GM18861 (cell line): ENCODE data around the gene KLHL33.
"Not testable (repeated sequence)": the region's sequence is repeated elsewhere in the genome, so short reads cannot be mapped to it uniquely, and the experiment has no call there.

ENCODE experiments used
- ATAC-seq: cut with Tn5 transposase; IDR thresholded peaks from one replicate; pipeline ENCODE4 v1.9.1; 2021; ENCODE audit not compliant: unreplicated experiment

Gene KLHL33

DNA sequence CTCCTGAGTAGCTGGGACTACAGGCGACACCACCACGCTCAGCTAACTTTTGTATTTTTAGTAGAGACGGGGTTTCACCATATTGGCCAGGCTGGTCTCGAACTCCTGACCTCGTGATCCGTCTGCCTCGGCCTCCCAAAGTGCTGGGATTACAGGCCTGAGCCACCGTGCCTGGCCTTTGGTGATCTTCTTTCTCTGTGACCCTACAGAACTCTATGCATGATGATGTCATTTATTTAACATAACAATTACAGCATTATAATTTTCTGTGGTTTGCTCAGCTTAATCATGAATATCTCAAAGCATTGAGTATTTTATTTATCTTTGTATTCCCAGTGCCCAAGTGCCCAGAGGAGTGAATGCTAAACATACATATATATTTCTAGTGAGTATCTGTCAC is 16.9 kb upstream of the KLHL33 start:
- not testable (repeated sequence) for ATAC-seq

DNA sequence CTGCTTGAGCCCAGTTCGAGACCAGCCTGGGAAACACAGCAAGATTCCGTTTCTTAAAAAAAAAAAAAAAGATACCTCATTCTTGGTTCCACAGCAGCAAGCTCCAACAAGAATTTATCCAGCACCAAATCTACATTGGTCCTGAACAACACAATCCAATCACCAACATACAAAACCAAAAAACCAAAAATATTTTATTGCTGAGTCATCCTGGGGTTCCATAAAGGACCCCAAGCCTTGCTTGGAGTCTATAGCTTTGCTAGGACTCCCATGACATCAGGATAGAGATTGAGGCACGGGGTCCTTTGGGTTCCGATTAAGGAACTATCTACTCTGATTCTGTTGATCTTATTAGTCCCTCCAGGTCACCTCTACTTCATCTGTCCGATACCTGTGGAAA is 10.9 kb upstream of the KLHL33 start:
- ATAC-seq: no peak

DNA sequence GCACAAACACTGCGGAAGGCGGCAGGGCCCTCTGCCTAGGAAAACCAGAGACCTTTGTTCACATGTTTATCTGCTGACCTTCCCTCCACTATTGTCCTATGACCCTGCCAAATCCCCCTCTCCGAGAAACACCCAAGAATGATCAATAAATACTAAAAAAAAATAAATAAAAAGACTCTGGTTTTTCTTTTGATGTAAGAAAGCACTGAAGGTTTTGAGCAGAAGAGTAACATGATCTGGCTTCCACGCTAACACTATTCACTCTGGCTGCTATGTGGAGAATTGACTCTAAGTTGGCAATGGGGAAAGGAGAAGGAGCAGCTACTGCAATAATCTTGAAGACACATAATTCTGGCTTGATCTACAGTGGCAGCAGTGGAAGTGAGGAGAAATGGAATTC is 7.7 kb upstream of the KLHL33 start:
- not testable (repeated sequence) for ATAC-seq

DNA sequence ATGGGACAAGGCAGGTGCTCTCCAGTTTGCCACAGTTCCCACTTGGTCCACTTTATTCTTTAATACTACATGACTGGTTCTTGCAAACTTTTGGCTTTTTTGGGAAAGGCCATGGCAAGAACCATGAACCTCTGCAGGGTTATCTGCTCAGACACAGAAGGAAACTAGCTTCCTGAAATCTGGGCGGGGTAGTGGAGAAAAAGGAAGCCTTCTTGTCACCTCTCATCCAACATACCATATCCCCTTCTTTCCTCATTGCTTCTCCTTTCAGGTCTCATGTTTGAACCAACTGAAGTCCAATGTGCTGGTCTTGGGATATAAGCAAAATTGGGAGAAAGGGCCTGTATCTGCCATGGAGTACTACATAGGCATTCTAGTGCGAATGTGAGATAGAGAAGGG is 5.5 kb upstream of the KLHL33 start:
- ATAC-seq: no peak

DNA sequence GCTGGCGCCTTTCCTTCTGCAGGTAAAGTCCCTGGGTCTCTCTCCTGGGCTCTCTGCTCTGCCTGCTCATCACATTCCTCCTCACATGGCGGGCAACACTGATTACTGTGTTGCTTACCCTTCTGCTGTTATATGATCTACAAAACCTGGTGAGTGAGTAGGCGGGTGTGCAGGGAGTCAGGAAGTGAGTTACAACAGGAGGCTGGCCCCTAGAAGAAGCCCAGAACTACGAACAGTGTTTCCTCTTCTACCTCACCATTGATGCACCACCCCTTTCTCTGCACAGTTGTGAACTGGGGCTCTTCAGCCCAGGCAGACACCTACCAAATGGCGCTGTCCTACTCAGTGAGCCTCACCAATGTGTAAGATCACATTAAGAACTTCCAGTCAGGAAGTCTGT is 4.9 kb upstream of the KLHL33 start:
- peak; percentile 69 for ATAC-seq

DNA sequence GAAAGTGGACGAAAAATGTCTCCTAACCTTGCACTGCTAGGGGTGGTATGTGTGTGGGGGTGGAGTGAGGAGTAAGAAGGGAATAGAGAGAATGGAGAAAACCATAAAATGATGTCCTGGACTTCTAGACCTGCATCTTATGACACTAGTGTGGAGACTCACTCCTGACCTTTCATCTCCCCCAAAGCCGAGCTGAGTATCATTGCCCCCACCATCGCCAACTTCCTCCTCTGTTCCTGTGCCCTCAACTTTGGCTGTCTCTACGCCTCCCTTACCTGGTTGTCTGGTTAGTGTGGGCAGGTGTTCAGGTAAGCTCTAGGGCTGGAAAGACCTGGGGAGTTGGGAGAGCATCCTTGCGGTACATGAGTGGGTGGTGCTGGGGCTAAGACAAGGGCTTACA is 4.5 kb upstream of the KLHL33 start:
- no peak for ATAC-seq

DNA sequence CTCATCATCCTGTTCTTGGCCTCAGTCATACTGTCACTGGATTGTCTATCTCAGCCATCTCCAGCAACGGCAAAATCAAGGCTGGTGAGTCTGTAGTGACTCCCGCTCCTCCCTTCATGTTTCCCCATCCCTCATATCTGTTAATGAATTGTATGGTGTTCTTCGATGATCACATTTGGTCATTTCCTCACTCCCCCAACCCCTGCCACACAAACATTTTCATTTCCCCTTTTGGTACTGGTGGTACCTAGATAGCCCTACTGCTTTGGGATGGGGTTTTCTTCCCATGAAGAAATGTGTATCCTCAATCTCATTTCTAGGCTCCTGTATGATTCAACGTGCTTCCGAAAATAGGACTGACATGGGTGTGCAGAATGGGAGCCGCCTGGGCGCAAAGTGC is 2.7 kb upstream of the KLHL33 start:
- ATAC-seq: no peak

DNA sequence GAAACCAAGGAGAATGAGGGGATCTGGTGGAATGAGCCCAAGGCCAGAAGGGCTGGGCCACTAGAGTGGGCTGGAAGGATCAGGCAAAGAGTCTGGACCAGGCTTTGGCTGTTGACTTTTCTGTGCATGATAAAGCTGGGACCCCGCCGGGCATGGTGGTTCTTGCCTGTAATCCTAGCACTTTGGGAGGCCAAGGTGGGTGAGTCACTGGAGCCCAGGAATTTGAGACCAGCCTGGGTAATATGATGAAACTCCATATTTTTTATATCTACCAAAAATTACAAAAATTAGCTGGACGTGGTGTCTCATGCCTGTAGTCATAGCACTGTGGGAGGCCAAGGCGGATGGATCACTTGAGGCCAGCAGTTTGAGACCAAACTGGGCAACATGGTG is 393 bp upstream of the KLHL33 start:
- no peak for ATAC-seq

DNA sequence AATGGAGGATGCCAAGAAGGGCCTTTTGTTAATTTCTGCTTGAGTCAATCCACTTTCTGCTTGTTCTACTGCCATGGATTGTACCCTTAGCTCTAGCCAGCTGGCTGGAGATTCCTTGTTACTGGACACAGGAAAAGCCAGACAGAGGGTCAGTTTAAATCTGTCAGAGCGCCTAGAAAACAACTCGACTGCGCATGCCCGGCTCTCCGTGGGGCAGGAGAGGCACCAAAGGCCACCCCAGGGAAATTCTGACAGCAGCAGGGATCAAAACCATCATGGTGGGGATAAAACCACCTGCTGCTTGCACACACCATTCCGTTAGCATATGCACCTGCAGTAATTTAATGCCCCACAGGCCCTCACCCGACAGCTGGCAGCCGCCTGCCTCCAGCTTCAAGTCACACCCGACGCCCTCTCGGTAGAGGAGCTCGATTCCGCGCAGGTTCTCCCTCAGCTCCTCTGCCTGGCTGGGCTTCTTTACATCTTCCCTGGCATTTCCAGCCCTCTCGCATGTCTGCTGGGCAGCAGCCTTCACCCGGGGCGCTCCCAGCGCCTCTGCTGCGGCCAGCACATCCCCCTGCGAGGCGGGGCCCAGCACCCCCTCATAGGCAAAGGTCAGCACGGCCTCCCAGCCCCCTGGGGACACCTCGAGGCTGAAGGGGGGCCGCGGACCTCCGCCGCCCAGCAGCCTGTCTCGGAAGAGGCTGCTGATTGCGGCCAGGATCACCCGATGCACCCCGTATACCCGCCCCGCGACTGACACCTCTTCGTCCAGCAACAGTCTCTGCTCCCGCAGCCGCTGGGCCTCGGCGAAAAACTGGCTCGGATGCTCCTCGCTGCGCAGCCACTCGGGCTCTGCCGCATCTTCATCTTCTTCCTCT is 1.0 kb downstream of the KLHL33 start:
- ATAC-seq: no peak

DNA sequence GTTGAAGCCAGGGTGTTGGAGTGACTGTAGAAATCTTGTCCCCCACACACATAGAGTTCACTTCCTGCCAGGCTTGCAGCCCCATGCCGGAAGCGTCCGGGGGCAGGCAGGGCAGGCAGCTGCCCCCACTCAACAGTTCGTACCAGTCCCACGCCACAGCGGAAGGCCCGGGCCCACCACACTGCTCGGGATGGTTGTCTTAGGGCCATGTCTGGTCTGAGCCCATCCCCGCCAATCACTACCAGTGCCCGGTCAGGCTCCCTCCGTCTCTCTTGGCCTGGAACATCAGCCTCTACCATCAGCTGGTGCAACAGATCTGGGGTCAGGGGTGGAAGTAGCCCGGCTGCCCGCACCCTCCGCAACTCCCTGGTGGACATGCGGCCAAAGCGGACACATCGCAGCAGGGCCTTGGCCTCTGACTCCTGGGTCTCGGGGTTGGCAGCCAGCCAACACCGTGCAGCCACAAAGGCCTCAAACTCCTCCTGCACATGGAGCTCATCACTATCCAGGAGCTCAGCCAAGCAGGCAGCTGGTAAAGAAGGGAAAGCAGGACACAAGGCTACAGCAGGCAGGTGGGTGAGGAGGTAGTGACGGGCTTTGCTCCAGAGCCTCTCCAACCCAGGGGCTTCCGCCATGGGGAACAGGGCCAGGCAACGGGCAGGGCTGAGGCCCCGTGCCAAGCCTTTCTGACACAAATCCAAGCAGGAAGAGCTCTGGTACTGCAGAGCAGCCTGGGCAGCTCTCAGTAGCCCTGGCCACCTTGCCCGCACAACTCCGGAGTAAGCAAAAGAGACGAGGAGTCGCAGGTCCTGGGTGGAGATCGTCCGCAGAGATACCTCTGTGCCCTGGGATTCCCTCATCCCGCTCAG is 5.9 kb downstream of the KLHL33 start:
- no peak for ATAC-seq

DNA sequence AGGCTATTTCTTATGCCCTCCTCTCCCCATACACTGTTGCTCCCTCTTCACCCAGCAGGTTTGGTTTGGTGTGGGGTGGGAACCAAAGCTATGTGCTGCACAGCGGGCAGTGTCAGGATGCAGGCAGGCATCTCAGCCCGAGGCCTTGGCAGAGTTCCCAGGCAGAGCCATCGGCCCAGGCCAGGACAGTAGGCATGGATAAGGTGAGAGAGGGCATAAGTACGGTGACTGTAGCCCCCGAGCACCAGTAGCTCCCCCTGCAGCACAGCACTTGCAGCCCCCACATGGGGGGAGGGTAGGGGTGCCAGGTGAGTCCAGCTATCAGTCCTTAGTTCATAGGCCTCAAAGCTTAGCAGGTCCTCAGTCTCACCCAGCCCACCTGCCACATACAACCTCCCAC is 7.2 kb downstream of the KLHL33 start:
- no peak for ATAC-seq

DNA sequence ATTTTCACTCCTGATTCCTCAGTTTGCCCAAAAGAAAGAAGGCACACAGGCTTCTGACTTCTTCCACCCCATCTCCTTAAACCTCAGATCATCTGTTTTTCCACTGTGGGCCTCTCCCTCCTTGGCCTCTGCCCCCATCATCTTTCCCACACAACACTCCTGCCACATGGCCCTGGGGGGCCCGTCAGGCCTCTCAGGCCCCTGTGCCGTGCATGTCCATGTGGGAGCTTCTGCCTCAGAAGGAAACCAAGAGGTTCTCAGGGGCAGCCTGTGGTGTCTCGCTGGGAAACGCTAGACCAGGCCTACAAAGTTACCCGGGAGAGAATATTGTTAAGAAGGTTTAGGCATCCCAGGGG is 8.0 kb downstream of the KLHL33 start:
- ATAC-seq: no peak

DNA sequence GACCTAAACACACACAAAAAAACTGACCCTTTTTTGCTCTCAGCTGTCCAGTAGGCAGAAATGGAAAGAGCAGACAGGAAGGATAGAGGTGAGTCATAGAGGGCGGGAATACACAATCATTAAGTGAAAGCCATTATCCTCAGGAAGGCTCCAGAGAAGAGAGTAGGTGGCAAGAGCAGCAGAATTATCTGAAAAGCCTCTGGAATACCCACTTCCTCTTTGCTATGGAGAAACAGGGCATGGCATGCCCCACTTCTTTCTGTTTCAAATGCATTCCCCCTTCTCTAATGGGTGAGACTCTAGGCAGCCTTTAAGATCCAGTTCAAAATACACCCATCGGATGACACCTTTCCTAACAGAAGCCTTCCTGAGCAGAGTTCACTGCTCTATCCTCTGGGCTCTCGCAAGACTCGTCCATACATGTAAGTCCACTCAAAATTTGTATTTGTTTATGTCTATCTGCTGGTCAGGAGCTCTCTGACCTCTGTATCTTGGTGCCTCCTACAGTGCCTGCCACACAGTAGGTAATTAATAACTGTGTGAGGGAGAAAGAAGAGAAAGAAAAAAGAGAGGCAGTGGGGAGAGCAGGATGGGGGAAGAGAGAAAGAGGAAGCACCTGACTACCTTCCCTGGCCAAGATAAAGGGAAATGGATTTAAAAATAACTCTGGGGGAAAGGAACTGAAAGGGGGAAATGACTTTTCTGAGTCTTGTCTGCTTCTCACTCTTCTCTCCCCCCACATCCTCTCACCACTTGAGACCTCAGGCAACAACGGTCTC is 8.5 kb downstream of the KLHL33 start:
- ATAC-seq: peak; percentile 59

DNA sequence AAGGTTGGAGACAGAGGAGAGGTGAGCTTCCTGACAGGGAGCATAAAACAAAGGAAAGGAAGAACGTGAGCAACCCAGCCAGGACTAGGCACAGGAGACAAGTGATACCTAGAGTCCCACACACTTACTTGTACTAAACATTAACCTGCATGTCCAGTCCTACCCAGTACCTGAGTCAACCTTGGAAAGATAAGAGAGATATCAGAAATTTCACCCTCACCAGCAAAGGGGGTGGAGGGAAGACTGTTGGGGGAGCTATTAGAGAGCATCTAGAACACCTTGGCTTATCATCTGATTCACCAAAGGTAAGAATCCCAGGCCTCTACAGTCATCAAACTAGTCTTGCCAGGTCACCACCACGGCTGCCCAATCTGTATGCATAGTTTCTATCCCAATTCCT is 11.1 kb downstream of the KLHL33 start:
- ATAC-seq: no peak

DNA sequence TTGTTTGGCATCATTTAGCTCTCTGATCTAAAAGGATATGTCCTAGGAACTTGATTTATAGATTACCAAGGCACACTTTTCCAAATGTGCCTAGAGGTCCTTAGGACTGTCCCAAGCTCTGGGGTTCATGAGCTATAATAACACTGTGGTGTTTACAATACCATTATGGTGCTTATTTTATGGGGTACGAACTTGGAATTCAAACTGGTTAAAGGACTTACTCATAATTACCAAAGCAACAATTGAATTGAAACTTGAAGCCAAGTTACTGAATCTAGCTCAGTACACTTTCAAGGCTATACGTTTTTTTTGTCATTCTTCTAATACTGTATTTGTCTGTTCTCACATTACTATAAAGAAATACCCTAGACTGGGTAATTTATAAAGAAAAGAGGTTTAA is 13.1 kb downstream of the KLHL33 start:
- ATAC-seq: no peak

DNA sequence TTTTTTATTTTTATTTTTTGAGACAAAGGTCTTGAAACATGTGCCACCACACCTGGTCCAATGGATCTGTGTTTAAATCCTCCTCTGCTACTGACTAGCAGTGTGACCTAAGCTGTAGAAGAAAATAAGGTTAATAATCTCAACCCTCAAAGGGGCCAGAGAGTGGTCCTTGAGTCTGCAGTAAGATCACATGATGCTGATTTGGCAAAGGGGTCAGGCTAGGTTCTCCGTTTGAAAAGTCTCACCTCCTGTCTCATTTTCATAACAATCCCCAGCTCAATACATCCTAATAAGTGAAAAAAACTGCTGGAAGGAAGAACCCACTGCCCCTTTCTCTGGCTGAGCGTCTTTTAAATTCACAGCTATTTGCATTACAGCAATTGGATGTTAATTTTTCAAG is 14.7 kb downstream of the KLHL33 start:
- ATAC-seq: no peak

DNA sequence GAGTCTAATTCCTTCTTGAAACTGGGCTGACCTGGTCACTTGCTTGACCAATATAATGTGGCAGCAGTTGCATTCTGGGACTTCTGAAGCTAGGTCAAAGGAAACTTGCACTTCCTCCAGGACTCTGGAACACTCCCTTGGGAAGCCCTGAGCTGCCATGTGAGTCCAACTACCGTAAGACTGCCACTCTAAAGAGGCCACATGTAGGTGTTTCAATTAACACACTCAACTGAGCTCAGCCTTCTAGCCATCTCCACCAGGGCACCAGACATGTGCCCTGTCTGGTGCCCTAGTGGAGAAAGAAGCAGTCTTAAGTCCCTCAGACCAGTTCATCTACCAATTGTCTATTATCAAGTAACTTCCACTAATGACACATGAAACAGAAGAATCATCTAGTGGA is 16.5 kb downstream of the KLHL33 start:
- no peak for ATAC-seq

DNA sequence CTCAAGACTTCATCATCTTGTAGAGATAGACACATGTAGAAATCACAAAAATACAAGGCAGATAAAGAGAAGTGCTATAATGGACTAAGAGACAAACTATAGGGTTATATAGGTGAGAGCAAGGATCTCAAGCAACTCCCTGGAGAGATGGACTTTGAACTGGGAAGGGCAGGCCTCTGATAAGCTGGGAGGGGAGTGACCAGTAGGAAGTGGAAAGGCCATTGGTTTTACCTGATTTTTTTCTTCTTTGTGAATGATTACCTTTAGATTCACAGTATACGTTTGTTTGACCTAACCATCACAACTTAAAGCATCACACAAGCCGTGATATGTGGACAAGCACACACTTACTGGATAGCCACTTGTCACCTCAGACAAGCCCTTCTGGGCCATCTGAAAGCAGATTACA is 17.5 kb downstream of the KLHL33 start:
- ATAC-seq: no peak

DNA sequence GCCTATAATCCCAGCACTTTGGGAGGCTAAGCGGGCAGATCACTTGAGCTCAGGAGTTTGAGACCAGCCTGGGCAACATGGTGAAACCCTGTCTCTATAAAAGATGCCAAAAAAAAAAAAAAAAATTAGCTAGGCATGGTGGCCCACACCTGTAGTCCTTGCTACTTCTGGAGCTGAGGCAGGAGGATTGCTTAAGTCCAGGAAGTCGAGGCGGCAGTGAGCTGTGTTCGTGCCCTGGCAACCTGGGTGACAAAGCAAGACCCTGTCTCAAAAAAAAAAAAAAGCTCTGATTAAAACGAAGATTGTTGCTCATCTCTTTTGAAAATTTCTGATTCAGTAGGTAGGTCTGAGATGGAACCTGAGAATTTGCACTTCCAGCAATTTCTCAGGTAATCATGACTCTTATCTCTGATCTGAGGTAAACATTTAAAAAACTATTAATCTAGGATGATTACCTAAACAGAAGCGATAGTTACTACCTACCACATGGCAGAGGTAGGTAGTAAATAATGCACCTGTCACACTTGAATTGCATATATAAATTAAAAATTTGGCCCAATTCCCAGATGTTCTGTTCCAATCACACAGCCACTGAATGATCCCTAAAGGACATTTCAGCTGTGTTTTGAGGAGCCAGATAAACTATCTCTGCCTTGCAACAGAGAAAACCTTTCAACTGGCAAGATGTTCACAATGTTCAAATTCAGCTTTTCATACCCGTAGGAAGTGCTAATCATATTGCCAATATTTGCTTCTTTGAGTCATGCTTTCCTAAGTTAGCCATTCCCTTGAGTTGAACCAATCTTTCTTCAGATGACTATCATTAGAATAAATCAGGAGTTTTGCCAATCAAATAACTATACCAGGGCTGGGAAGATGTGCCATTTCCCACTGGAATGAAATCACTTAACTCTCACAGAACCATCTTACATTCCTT is 18.4 kb downstream of the KLHL33 start:
- ATAC-seq: no peak

DNA sequence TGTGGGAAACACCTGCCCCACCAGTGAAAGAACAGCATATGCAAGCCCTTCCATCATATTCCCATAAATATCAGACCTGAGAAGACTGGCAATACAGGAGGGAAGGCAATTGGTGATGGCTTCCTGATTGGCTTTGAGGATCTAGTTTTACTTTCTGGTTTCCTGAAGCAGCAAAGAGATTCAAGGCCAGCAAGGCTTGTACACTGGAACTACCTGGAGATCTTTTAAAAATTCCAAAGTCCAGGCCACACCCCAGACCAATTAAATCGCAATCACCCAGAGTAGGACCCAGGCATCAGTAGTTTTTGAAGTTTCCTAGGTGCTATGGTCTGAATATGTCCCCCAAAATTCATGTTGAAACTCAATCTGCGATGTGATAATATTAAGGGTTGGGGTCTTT is 19.7 kb downstream of the KLHL33 start:
- ATAC-seq: no peak
